Measurements from ENCODE around the gene RUNX3.

The RUNX3 gene

GRCh38 chr1:24944318-24944717 is 14.2 kb upstream of the RUNX3 start:
- no peak overlapping the region for H3K4me3 ChIP-seq (ENCODE audit: low read depth, low read length)
- TF ChIP-seq CTCF (IDR thresholded peaks at IDR 0.05; ENCODE audit: borderline replicate concordance, insufficient read depth, low read depth, low read length) = no peak

GRCh38 chr1:24942789-24943188 is 12.7 kb upstream of the RUNX3 start:
- no peak overlapping the region for H3K4me3 ChIP-seq (ENCODE audit: low read depth, low read length)
- no peak for TF ChIP-seq CTCF (IDR thresholded peaks at IDR 0.05; ENCODE audit: borderline replicate concordance, insufficient read depth, low read depth, low read length)

DNA sequence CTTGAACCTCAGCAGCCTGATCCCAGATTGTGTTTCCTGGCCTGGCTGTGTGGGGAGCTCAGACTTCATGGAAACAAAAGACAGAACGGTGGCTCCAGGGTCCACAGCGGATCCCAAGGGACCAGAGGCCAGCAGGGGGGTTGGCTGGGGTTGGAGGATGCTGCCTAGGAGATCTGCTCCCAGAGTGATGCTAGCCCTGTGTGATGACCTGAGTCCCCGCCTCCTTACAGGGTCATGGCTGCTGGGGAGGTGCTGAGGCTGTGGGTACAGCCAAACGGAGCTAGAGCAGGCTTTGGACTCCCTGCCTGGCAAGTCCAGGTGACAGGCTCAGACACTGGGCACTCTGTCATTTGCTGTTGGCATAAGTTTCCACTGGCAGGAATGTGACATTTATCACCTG is 11.5 kb upstream of the RUNX3 start:
- TF ChIP-seq CTCF (IDR thresholded peaks at IDR 0.05; ENCODE audit: borderline replicate concordance, insufficient read depth, low read depth, low read length) = no peak

GRCh38 chr1:24940231-24940630 is 10.2 kb upstream of the RUNX3 start:
- TF ChIP-seq CTCF (IDR thresholded peaks at IDR 0.05; ENCODE audit: borderline replicate concordance, insufficient read depth, low read depth, low read length) = no peak
- no peak overlapping the region for H3K4me3 ChIP-seq (ENCODE audit: low read depth, low read length)

More for the DNA sequence above, 11.5 kb upstream of the RUNX3 start:
- no peak overlapping the region for H3K4me3 ChIP-seq (ENCODE audit: low read depth, low read length)

DNA sequence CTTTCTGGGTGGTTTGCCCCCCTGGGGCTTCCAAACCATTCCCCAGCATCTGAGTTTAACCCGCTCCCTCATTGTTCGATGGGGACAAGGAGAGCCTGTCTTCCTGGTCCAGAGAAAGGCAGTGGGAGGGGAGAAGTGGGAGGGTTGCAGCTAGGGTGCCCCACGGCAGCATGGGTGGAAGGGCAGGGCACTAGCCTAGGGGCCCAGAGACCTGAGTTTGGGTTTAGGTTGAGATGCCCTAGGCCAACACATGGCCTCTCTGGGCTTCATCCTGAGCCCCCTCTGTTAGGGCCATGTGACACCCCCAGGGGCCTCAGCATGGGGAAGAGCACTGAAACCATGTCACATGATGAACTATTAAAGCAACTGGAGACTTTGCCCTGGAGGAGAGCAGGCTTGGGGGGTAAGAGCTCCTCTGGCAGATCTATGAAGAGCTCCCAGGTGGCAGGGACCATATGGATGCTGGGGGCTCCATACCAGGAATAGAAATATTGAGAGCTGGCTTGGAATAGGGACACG is 9.7 kb upstream of the RUNX3 start:
- H3K4me3 ChIP-seq (ENCODE audit: low read depth, low read length) = no peak overlapping the region
- no peak for TF ChIP-seq CTCF (IDR thresholded peaks at IDR 0.05; ENCODE audit: borderline replicate concordance, insufficient read depth, low read depth, low read length)

GRCh38 chr1:24939040-24939674 is 9.1 kb upstream of the RUNX3 start:
- no peak overlapping the region for H3K4me3 ChIP-seq (ENCODE audit: low read depth, low read length)
- no peak for TF ChIP-seq CTCF (IDR thresholded peaks at IDR 0.05; ENCODE audit: borderline replicate concordance, insufficient read depth, low read depth, low read length)

DNA sequence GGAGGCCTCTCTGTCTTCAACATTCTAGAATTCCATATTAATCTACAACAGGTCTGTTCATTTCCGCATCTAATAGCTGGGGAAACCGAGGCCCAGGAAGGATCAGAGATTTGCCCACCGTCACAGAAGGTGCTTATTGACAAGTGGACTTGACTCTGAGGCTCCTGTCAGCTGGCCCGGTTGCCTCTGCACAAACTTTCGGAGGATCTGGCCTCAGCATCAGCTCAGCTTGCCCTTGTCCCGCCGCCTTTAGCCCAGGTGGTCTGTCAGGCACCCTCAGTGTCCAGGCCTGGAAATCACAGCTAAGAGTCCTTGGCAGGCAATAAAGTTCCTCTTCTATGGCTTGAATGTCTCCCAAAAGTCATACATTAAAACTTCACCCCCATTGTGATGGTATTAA is 8.2 kb upstream of the RUNX3 start:
- no peak for TF ChIP-seq CTCF (IDR thresholded peaks at IDR 0.05; ENCODE audit: borderline replicate concordance, insufficient read depth, low read depth, low read length)
- no peak overlapping the region for H3K4me3 ChIP-seq (ENCODE audit: low read depth, low read length)
